Hepatocyte (in vitro differentiated cells): ENCODE results near the gene XBP1.

Experiments
- EZH2 ChIP-seq: fragments of 200-600 bp; sonication (generic); IDR thresholded peaks from 2 replicates; pipeline ENCODE4 v1.6.1; 2016; ENCODE audit warnings: antibody characterized with exemption, mild to moderate bottlenecking, borderline replicate concordance
- TF ChIP-seq, protein P1 (sequence below): fragments of 200-600 bp; sonication (generic); IDR thresholded peaks from 2 replicates; pipeline ENCODE4 v1.5.1; 2016; ENCODE audit warnings: antibody characterized with exemption, mild to moderate bottlenecking; ENCODE audit not compliant: poor library complexity

DNA sequence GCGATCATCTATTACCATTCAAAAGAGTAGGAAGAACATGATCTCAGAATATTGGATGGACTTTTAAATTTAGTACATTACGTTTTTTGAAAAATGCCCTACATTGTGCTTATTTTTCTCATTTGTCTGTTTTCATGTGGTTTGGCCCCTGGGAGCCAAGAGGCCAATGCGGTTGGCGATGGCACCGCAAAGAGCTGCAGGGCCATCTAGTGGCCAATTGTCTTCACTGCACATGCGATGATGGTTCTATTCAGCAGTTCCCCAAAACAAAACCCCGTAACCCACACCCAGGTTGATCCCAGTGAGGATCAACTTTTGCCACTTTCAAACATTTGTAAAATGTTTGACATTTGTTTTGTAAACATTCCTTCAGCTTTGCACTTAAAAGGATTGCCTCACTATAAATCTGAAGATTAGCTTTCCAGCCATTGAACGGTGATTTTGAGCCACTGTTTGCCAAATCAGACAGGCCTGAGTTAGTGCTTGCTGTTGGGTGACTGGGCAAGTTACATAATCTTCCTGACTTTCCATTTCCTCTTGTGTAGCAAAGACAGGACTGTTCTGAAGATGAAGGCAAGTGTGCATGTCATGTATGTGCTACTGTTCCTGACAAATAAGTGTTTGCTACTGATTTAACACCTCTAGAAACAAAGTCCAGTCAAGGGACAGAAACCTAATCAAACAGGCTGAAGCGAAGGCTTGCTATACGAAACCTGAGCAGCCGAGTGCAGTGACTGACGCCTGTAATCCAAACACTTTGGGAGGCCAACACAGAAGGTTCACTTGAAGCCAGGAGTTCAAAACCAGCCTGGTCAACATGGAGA, 29.2 kb upstream of the XBP1 start:
- no peak for TF ChIP-seq EZH2
- TF ChIP-seq, protein P1, sequence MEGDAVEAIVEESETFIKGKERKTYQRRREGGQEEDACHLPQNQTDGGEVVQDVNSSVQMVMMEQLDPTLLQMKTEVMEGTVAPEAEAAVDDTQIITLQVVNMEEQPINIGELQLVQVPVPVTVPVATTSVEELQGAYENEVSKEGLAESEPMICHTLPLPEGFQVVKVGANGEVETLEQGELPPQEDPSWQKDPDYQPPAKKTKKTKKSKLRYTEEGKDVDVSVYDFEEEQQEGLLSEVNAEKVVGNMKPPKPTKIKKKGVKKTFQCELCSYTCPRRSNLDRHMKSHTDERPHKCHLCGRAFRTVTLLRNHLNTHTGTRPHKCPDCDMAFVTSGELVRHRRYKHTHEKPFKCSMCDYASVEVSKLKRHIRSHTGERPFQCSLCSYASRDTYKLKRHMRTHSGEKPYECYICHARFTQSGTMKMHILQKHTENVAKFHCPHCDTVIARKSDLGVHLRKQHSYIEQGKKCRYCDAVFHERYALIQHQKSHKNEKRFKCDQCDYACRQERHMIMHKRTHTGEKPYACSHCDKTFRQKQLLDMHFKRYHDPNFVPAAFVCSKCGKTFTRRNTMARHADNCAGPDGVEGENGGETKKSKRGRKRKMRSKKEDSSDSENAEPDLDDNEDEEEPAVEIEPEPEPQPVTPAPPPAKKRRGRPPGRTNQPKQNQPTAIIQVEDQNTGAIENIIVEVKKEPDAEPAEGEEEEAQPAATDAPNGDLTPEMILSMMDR, result peak; percentile 99
